Measurements from ENCODE around the gene KCNG4. TPM values are rescaled to one million over a fixed set of nuclear protein-coding genes. Genes with fewer than 3 reads are reported as not detected.

The KCNG4 gene
- total RNA-seq, 1 experiment from 2014 or later, result not detected

DNA sequence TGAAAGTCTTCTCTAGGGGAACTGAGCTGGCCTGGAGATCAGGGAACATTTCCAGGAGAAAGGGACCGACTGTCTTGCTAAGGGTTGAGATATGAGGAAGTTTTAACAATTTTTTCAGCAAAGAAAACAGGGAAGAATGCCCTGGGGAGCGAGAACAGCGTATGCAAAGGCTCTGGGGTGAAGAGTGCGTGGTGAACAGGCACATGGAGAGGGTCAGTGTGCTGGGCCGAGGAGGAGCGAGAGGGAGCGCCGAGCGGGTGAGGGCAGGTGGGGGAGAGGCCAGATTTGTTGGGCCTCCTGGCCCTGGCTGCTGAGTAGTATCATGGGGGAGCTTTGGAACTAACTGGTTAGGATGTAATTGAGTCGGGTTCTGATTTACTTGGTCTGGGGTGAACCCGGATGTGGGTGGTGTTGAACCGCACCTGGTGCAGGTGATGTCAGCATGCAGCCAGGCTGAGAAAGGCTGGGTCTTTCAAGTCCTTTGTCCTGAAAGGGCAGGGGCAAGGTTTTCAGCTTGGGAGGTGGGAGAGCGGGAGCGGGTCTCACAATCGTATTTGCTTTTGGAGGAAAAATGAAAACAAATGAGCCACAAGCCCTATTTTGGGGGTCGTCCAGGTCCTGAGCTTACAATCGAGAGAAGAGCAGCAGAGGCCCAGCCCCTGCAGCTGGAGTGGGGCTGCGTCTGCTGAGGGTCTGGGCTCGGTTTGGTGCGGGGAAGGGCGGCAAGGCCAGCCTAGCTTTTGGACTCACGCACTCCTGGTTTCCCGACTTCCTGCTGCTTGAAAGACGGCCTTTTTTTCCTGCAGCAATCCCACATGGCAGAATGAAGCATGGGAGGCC is 43.7 kb upstream of the KCNG4 start:
- in situ Hi-C loops (cut with HindIII; ENCODE audit: low pct_unique_long_range_greater_than_20kb, low sequenced_read_pairs), result no loop called here
- no peaks in the 10 kb centered on the region for H3K9me3 ChIP-seq (ENCODE audit: control insufficient read depth, insufficient read depth, low read depth, low read length)
- no TSS peak for BruUV-seq (replicated peaks)
- no peak overlapping the region for H3K27ac ChIP-seq (ENCODE audit: low read length)
- intact Hi-C loops (cut with micrococcal nuclease; ENCODE audit: unreplicated experiment), result no loop called here
- CTCF ChIA-PET, result interaction anchor here (0.6 kb wide), 1 partner anchor 14 kb away, joined by 17 read pairs; no protein-coding TSS in a partner anchor
- H3K27me3 ChIP-seq (ENCODE audit: control insufficient read depth, insufficient read depth, low read length), result no peaks in the 10 kb centered on the region; the same call in 1 of the 2 replicates
- no peak overlapping the region for H3K4me3 ChIP-seq (ENCODE audit: low read depth in 2 of 2, low read length in 2 of 2)
- no peak for DNase-seq (ENCODE audit: low read depth, low spot score)
- POLR2A ChIA-PET, result no interaction called here
- TF ChIP-seq POLR2AphosphoS5 (IDR thresholded peaks at IDR 0.05; ENCODE audit: low read depth, low read length), result no peak
- no peaks in the 10 kb centered on the region for H3K4me1 ChIP-seq (ENCODE audit: control insufficient read depth, insufficient read depth, low read length)
- no peaks in the 10 kb centered on the region for H3K36me3 ChIP-seq (ENCODE audit: control insufficient read depth, insufficient read depth, low read length)
- no peak for ATAC-seq

DNA sequence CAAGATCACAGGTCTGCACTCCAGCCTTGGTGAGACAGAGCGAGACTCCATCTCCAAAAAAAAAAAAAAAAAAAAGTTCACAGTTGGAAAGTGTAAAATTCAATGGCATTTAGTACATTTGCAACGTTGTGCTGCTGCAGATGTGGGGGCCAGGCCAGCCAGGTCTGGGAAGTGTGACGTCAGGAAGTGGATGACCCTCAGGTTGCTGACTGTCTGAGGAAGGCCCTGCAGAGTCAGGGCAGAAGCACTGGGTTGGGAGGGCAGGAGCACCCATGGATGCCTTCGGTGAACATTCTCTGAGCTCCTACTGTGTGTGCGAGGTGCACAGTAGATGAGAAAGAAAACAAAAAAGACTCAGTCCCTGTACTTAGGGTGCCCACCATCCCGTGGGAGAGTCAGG is 42.7 kb upstream of the KCNG4 start:
- no peak overlapping the region for H3K4me3 ChIP-seq (ENCODE audit: low read depth in 2 of 2, low read length in 2 of 2)
- TF ChIP-seq POLR2AphosphoS5 (IDR thresholded peaks at IDR 0.05; ENCODE audit: low read depth, low read length), result no peak
- no peak for TF ChIP-seq TCF7L2 (IDR thresholded peaks at IDR 0.05; ENCODE audit: low read depth, low read length)
- no peak for TF ChIP-seq SIN3A (IDR thresholded peaks at IDR 0.05; ENCODE audit: borderline replicate concordance, insufficient read depth, low read depth, low read length)
- TF ChIP-seq, protein P1, sequence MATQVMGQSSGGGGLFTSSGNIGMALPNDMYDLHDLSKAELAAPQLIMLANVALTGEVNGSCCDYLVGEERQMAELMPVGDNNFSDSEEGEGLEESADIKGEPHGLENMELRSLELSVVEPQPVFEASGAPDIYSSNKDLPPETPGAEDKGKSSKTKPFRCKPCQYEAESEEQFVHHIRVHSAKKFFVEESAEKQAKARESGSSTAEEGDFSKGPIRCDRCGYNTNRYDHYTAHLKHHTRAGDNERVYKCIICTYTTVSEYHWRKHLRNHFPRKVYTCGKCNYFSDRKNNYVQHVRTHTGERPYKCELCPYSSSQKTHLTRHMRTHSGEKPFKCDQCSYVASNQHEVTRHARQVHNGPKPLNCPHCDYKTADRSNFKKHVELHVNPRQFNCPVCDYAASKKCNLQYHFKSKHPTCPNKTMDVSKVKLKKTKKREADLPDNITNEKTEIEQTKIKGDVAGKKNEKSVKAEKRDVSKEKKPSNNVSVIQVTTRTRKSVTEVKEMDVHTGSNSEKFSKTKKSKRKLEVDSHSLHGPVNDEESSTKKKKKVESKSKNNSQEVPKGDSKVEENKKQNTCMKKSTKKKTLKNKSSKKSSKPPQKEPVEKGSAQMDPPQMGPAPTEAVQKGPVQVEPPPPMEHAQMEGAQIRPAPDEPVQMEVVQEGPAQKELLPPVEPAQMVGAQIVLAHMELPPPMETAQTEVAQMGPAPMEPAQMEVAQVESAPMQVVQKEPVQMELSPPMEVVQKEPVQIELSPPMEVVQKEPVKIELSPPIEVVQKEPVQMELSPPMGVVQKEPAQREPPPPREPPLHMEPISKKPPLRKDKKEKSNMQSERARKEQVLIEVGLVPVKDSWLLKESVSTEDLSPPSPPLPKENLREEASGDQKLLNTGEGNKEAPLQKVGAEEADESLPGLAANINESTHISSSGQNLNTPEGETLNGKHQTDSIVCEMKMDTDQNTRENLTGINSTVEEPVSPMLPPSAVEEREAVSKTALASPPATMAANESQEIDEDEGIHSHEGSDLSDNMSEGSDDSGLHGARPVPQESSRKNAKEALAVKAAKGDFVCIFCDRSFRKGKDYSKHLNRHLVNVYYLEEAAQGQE (IDR thresholded peaks at IDR 0.05; ENCODE audit: insufficient read depth in 1 of 2, low read depth in 2 of 2, low read length in 1 of 2), result no peak
- TF ChIP-seq, protein P2, sequence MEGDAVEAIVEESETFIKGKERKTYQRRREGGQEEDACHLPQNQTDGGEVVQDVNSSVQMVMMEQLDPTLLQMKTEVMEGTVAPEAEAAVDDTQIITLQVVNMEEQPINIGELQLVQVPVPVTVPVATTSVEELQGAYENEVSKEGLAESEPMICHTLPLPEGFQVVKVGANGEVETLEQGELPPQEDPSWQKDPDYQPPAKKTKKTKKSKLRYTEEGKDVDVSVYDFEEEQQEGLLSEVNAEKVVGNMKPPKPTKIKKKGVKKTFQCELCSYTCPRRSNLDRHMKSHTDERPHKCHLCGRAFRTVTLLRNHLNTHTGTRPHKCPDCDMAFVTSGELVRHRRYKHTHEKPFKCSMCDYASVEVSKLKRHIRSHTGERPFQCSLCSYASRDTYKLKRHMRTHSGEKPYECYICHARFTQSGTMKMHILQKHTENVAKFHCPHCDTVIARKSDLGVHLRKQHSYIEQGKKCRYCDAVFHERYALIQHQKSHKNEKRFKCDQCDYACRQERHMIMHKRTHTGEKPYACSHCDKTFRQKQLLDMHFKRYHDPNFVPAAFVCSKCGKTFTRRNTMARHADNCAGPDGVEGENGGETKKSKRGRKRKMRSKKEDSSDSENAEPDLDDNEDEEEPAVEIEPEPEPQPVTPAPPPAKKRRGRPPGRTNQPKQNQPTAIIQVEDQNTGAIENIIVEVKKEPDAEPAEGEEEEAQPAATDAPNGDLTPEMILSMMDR (IDR thresholded peaks at IDR 0.05), result no peak
- BruUV-seq (replicated peaks), result no TSS peak
- H3K9me3 ChIP-seq (ENCODE audit: control insufficient read depth, insufficient read depth, low read depth, low read length), result no peaks in the 10 kb centered on the region
- CTCF ChIA-PET, result no interaction called here
- POLR2A ChIA-PET, result no interaction called here
- DNase-seq (ENCODE audit: low read depth, low spot score) (no peak), ATAC-seq (no peak)
- in situ Hi-C loops (cut with HindIII; ENCODE audit: low pct_unique_long_range_greater_than_20kb, low sequenced_read_pairs), result no loop called here
- intact Hi-C loops (cut with micrococcal nuclease; ENCODE audit: unreplicated experiment), result no loop called here
- no peaks in the 10 kb centered on the region for H3K4me1 ChIP-seq (ENCODE audit: control insufficient read depth, insufficient read depth, low read length)
- no peak overlapping the region for H3K27ac ChIP-seq (ENCODE audit: low read length)
- no peaks in the 10 kb centered on the region for H3K36me3 ChIP-seq (ENCODE audit: control insufficient read depth, insufficient read depth, low read length)
- no peaks in the 10 kb centered on the region; the same call in 1 of the 2 replicates for H3K27me3 ChIP-seq (ENCODE audit: control insufficient read depth, insufficient read depth, low read length)

DNA sequence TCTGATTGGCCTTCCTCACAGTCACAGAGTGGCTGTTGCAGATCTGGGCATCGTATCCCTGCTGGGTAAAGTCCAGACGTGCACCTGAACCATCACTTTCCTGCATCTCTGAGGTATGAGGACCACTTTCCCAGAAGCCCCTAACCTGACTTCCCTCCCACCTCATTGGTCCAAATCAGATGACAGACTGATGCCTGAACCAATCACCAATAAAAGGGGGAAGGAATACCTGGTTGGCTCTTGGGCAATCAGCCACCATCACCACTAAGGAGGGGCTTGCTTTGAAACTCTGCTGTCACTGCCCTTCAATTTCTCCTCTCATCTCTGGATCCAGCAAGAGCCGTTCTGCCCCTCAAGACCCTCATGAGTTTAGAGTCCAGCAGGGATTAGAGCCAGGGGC is 41.3 kb upstream of the KCNG4 start:
- TF ChIP-seq, protein P2 (IDR thresholded peaks at IDR 0.05), result no peak
- TF ChIP-seq SIN3A (IDR thresholded peaks at IDR 0.05; ENCODE audit: borderline replicate concordance, insufficient read depth, low read depth, low read length) (no peak), TCF7L2 (IDR thresholded peaks at IDR 0.05; ENCODE audit: low read depth, low read length) (no peak), POLR2AphosphoS5 (IDR thresholded peaks at IDR 0.05; ENCODE audit: low read depth, low read length) (no peak)
- TF ChIP-seq, protein P1 (IDR thresholded peaks at IDR 0.05; ENCODE audit: insufficient read depth in 1 of 2, low read depth in 2 of 2, low read length in 1 of 2), result no peak
- Histone ChIP-seq H3K36me3 (ENCODE audit: control insufficient read depth, insufficient read depth, low read length) (no peaks in the 10 kb centered on the region), H3K4me3 (ENCODE audit: low read depth in 2 of 2, low read length in 2 of 2) (no peak overlapping the region), H3K9me3 (ENCODE audit: control insufficient read depth, insufficient read depth, low read depth, low read length) (no peaks in the 10 kb centered on the region), H3K4me1 (ENCODE audit: control insufficient read depth, insufficient read depth, low read length) (no peaks in the 10 kb centered on the region), H3K27ac (ENCODE audit: low read length) (no peak overlapping the region), H3K27me3 (ENCODE audit: control insufficient read depth, insufficient read depth, low read length) (no peaks in the 10 kb centered on the region; the same call in 1 of the 2 replicates)
- in situ Hi-C loops (cut with HindIII; ENCODE audit: low pct_unique_long_range_greater_than_20kb, low sequenced_read_pairs), result no loop called here
- ChIA-PET POLR2A (no interaction called here), CTCF (no interaction called here)
- ATAC-seq (no peak), DNase-seq (ENCODE audit: low read depth, low spot score) (no peak)
- intact Hi-C loops (cut with micrococcal nuclease; ENCODE audit: unreplicated experiment), result no loop called here
- BruUV-seq (replicated peaks), result no TSS peak
